Measurements from ENCODE around the gene CPNE1.
"Not testable (repeated sequence)": the region's sequence is repeated elsewhere in the genome, so short reads cannot be mapped to it uniquely, and the experiment has no call there.

The CPNE1 gene

DNA sequence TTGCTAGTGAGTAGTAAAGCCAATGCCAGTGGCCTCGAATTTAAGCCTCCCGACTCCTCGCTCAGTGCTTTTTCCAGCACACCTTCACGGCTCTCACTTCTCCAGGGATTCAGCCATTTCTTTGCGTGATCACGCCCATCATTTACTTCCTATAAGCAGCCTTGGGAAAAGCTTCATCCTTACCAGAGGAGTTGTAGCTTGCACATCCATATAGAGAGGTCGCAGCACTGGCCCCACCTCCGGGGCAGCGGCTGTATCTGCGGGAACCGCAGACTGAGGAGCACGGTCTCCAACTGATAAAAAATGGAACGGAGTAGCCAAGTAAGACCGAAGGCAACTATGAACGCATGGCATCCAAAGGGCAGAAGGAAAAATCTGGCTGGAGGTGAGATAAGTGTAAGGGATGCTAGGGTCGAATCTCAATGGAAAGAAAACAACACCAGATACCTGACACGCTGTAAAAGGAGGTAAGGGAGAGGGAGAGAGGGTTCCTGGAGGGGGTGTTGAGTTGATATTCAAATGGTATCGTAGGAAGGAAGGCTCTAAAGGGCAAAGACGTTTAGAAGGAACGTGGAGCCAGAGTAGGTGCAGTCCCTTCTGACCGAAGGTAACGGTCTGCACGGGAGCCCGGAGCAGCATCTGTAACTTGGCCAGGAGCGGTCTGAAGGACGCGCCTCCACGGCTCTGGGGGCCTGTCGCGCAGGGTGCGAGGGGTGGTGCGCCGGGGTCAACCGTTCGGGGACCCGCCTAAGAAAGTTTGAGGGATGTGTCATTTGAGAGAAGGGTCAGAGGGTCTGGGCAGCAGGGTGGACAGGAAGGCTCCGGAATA lies 33.8 kb upstream of the CPNE1 start:
- no peak for DNase-seq (ENCODE audit: low read depth)

DNA sequence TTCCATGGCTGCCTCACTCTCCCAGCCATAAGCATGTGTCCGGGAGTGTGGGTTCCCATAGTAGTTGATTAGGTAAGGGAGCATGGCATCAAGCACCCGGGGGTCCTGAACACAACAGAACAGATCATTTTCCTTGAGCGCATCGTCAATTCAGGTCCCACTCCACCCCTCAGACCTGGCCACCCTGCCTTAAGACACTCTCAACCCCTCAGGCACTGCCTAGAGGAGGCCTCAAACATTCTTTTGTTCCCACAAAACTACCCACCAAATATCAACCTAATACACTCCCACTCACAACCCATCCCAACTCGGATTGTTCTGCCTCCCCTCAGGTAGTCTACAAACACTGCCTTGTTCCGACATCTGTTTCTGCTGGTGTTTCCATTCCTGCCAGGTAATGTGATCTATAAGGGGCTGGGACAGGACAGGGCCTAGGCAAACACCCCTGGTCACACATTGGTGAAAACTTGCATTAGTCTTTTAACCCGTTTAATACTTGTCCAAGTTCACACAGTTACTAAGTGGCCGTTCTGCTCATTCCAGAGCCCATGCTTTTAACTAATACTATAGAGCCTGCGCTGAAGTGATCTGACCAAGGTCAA lies 33.1 kb upstream of the CPNE1 start:
- DNase-seq (ENCODE audit: low read depth), result no peak

DNA sequence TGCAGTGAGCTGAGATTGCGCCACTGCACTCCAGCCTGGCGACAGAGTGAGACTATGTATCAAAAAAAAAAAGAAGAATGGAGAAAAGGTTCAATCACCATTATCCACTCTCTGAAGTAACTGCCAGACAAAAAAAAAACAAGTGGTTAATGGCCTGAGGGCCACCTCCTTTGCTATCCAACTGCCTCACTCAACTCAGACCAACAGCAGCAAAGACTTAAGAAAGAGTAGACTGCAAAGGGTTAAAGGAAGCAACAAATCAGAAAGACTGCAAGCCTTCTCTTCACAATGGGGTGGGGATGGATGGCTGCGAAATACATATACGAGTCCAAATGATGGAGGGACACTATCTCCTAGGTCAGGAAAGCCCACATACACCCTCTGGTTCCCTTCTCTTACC lies 31.3 kb upstream of the CPNE1 start:
- no peak for DNase-seq (ENCODE audit: low read depth)

DNA sequence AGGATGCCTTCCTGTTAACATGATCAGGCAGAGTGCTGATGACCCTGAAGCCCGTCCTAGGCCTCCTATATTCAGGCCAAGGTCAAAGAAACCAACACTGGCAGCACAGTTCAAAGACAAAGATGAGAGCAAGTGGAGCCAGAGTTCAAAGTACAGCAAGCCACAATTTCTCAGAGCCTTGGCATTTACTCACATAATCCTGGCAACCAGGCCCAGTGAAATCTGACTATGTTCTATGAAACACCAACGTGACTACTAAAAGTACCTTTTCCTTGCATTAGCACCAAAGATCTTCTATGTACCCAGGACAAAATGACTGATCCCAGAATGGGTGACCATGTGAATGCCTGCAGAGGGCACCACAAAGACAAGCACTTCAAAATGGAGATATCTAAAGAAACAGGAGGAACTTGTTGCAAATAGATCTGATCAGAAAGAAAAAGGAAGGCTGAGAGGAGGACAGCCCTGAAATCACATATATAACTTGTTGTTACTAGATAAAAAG lies 30.6 kb upstream of the CPNE1 start:
- DNase-seq (ENCODE audit: low read depth), result no peak

- no peak for DNase-seq (ENCODE audit: low read depth)
Measured at GRCh38 chr20:35690265-35690664, 25.6 kb upstream of the CPNE1 start.

- not testable (repeated sequence) for DNase-seq (ENCODE audit: low read depth)
Measured at GRCh38 chr20:35686872-35687271, 22.2 kb upstream of the CPNE1 start.

DNA sequence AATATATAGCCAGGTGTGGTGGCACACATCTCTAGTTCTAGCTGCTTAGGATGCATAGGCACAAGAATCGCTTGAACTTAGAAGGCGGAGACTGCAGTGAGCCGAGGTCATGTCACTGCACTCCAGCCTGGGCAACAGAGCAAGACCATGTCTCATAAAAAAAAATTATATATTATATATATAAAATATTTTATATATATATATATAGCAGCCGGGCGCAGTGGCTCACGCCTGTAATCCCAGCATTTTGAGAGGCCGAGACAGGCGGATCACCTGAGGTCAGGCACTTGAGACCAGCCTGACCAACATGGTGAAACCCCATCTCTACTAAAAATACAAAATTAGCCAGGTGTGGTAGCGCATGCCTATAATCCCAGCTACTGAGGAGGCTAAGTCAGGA lies 20.7 kb upstream of the CPNE1 start:
- not testable (repeated sequence) for DNase-seq (ENCODE audit: low read depth)

GRCh38 chr20:35681960-35682359 lies 17.3 kb upstream of the CPNE1 start:
- DNase-seq (ENCODE audit: low read depth), result no peak

DNA sequence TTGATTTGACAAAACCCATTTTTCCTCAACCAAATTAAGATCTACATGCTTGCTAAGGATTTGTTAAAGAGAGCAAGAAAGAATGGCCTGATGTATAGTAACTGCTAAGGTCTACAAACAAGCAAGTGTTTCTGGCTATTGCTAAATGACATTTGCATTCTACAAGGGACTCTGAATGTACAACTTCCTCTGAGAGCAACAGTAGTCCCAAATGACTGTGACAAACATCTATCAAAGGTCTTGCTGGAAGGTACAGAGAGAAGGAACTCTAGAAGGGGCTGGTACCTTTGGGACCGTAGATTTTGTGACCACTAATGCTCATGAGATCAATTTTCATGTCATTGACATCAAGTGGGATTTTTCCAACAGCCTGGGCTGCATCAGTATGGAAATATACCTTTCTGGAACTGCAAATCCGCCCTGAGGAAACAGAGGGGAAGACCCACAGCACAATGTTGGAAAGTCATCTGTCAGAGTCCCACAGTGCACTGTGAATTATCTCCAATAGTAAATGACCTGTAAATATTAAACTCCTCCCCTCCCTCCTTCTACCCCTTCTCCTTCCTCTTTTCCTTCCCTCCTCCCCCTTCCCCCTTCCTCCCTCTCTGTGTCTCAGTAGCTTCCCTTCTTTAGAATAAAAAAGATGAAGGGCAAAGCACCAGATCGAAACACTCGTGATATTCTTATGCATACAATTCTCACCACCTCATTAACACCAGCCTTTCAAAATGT lies 15.9 kb upstream of the CPNE1 start:
- no peak for DNase-seq (ENCODE audit: low read depth)

DNA sequence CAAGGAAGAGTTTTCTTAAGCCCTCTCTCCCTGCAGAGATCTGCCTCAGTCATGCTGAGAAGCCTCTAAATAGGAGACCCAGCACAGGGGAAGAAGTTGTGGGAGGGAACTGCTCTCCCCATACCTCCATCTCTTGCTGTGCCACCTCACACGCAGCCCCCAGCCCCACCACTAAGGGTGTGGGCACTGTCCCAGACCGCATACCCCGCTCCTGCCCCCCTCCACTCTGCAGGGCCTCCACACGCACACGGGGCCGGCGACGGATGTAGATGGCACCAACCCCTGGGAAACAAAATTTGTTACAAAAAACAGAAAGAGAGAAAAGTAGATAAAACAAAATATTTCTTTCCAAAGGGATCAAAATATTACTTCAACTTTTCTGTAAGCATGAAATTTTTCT lies 10.2 kb upstream of the CPNE1 start:
- no peak for DNase-seq (ENCODE audit: low read depth)

GRCh38 chr20:35673884-35674283 lies 9.2 kb upstream of the CPNE1 start:
- no peak for DNase-seq (ENCODE audit: low read depth)

DNA sequence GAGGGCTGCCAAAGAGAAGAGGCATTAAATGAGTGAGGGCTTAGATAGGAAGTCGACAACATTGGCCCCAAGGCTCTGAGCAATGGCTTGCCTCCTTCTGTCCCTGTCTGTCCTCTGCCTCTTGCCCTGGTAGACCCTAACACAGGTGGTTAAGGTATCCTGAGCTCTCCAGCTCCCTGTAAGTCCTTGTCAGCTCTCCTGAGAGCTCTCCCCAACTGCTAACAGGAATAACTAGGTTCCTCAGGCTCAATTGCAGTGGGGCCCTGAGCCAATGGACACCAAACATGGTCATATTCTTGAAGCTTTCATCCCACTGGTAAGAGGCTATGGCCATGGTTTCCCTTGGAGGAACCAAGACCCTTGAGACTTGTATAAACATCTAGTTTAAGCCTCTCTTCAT lies 5.0 kb upstream of the CPNE1 start:
- DNase-seq (ENCODE audit: low read depth), result no peak

DNA sequence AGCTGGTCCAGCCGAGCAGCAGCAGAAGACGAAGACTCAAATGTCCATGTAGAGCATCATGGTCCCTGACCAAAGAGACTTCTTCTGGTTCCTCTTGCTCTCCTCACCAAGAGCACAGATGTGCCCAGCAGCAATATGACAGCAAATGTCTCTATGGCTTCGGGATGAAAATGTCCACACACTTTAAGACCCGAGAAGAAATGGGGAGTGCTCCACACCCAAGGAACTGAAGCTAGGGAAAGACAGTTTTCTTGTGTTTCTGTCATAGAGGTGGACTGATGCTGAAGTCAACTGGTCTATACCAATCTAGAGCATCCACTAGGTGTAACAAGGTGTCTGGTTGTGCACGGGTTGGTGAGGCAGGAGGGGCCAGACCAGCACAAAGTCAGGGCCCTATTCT lies 4.5 kb upstream of the CPNE1 start:
- DNase-seq (ENCODE audit: low read depth), result no peak

- no peak for DNase-seq (ENCODE audit: low read depth)
Measured at GRCh38 chr20:35665949-35666288, 1.2 kb upstream of the CPNE1 start.

DNA sequence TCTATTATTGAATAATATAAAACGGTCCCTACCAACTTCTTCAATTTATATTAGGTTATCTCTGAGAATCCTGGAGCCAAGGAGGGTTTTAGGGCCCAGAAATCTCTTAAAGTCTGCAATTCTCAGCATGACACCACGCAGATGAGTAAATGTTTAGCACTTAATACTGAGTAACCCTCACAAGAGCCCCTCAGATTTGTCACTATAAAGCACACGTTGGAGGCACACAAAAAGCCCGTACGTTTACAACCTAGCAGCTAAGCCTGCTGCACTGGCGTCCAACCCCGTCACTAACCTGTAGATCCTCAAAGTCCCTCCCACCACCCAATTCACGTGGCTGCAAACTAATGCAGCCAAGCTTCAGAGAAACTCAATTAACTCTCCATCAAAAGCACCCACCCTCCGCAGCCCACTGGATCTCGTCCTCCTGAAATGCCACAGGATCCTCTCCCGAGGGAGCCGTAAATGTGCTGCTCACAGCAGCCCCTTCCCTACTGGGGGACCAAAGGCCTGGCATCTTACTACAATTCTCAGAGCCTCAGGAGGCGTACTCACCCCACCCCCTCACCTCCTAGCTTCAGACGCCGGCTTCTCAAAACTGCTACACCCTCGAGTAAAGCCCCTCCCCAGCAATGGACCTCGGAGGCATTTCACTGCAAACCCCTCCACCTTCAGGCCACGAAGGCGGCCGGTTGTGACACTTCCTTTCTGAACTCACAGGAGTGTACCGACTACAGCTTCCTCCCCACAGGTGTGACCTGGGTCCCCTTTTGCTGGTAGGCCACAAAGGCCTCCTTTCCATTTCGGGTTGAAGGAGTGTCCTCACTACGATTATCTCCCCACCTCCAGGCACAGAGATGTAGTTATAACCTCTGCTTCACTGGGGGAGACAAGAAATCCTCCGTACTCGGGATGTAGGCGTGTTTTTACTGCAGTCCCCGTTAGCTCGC lies 909 bp downstream of the CPNE1 start:
- DNase-seq (ENCODE audit: low read depth), result peak; percentile 14

DNA sequence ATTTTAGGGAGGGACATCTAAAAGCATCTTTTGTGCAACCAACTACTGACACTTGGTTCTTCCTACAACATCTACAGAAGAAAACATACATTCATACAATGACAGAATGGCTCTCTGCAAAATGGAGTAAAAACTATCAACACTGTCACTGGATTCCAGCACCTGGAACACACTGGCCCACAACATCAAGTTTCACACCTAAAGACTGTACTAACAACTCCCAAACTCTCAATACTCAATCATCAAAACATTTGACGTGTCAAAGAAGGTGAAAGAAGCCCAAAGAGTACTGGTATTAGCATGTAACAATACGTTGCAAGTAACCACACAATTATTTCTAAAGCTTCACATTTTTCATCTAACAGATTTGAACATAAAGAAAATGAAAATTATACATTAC lies 2.1 kb downstream of the CPNE1 start:
- DNase-seq (ENCODE audit: low read depth), result no peak

DNA sequence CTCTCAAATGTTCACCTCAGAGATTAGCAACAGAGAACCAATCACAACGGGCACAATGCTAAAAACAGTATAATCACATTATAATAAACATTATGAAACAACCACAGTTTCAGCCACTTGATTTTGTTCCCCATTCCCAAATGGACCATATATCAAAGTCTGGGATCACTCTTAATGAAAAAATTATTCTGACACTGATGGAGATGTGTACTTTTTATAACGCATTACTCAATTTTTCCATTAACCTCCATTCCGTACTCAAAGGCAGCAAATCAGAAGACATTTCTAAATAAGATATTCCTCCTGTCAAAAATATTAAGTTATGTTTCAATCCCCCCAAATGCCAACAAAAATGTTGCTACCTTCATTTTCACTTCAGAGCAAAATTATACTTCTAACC lies 2.8 kb downstream of the CPNE1 start:
- no peak for DNase-seq (ENCODE audit: low read depth)

DNA sequence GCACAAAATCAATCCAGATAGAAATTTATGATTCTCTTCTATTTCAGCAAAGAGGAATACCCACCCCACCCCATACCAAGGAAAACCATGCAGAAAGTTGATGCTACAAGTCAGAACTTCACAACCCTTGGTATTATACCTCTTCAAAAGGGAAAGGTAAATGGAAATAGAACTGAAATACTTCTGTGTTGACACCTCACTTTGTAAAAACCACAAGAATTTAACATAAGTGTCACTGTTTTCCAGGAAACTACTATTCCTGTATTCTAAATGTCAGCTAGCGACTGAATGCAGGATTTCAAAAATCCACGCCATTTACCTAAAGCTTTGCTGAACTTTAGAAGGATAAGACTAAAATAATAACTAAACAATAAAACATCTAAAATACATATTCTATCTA lies 3.6 kb downstream of the CPNE1 start:
- DNase-seq (ENCODE audit: low read depth), result no peak

DNA sequence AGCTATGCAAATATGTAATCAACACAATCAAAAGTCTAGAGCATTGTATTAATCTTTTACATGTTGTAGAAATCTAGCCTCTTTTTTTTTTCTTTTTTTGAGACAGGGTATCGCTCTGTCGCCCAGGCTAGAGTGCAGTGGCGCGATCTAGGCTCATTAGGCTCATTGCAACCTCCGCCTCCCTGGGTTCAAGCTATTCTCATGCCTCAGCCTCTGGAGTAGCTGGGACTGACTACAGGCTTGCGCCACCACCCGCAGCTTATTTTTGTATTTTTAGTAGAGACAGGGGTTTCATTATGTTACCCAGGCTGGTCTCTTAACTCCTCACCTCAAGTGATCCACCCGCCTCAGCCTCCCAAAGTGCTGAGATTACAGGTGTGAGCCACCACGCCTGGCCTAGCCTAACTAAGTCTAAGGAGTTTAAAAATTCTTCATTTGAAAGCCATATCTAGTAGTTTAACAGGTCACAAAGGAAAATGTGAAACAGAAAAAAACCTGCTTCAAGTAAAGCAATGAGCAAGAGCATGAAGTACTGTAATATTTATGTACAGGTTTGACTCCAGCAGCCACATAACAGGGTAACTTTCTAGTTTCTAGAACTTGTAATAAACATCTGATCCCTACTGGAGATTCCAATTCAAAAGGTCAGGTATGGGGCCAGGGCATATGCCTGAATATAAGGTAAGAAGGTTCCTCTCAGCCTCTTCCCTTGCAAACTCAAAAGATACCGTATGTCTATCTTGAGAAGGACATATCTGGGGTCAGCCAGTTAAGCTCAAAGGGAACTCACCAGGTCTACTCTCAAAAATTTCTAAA lies 4.4 kb downstream of the CPNE1 start:
- DNase-seq (ENCODE audit: low read depth), result no peak

DNA sequence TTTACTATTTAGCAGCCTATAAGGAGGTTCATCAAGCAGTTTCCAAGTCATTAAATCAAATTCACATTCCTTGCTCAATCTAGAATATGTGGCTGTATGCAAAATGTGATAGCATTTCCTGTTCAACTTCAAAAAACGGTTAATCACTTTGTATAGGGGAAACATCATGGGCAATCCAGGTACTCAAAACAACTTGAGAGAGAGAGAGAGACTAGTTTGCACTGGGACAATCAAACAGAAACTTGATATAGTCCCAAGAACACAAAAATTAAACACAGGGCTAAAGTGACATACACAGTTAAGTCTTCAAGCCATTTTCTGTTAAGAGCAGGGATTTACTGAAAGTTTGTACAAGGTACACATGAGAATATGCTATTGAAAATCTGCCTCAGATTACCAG lies 7.4 kb downstream of the CPNE1 start:
- DNase-seq (ENCODE audit: low read depth), result no peak

DNA sequence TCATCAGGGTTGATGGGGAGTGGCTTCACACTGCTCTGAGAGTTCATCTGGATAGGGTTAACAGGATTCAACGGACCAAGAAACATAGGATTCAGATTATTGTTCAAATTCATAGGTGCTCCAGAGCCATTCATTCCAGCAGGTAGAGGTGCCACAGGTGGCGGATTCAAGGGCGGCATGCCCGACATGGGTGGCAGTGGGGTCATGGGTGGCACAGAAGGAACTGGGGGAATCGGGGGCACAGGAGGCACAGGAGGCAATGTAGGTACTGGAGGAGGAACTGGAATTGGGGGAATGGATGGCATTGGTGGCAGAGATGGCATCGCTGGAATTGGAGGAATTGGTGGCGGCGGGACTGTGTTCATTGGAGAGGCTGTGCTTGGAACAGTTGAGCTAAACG lies 10.3 kb downstream of the CPNE1 start:
- no peak for DNase-seq (ENCODE audit: low read depth)
